Endothelial cell of umbilical vein (primary cell): ENCODE measurements around the gene PRKG1. TPM values are rescaled to one million over a fixed set of nuclear protein-coding genes. Genes with fewer than 3 reads are reported as not detected.

Source experiments
- BruUV-seq: library from RNA; stranded (reverse); fragments of 400-500 nt; replicated peaks from 2 replicates; lab custom pipeline; 2021; lab: Mats Ljungman, UMichigan
- CTCF ChIA-PET: fragments of 300-600, 350-600 bp; sonication (Branson Sonifier 250); formaldehyde crosslinking; loops from one replicate; lab custom pipeline; 2021; ENCODE audit warnings: antibody characterized with exemption, inconsistent platforms; lab: Charles Lee
- POLR2A ChIA-PET: fragments of 300-600, 350-600 bp; sonication (Branson Sonifier 250); formaldehyde crosslinking; loops from one replicate; lab custom pipeline; 2021; ENCODE audit warnings: antibody characterized with exemption, inconsistent platforms; lab: Charles Lee
- DNase-seq: peaks from one replicate; pipeline ENCODE4 v3.0.0-alpha.2; 2011; ENCODE audit warnings: low read depth, low spot score
- FAIRE-seq: peaks from 2 replicates; lab custom pipeline; 2011; peaks lifted over from hg19 to GRCh38; lab: Jason Lieb, UNC
- H2AFZ ChIP-seq: 2 replicates; pipeline ENCODE4 v1.6.0; 2012; ENCODE audit warnings: low read depth, low read length, control low read depth, inconsistent platforms
- H3K27ac ChIP-seq: 2 replicates; pipeline ENCODE4 v1.5.1; 2011; ENCODE audit warnings: low read depth, mild to moderate bottlenecking, control low read depth, low read length, moderate library complexity; ENCODE audit not compliant: insufficient read depth
- H3K27me3 ChIP-seq, 2 experiments: 2 replicates each; pipeline versions ENCODE4 v1.6.0 to v1.6.1; 2011; ENCODE audit warnings: low read length in 2 of 2, mixed read lengths in 1 of 2; ENCODE audit not compliant: control insufficient read depth in 2 of 2, insufficient read depth in 2 of 2
- H3K36me3 ChIP-seq, 2 experiments: 2 replicates in 1 of 2; 3 replicates in 1 of 2; pipeline ENCODE4 v1.5.1; 2011; ENCODE audit warnings: low read length in 2 of 2, mild to moderate bottlenecking in 1 of 2, moderate library complexity in 1 of 2; ENCODE audit not compliant: control insufficient read depth in 2 of 2, insufficient read depth in 2 of 2; ENCODE audit errors: extremely low read depth in 1 of 2
- H3K4me1 ChIP-seq: 3 replicates; pipeline ENCODE4 v1.5.1; 2011; ENCODE audit warnings: mild to moderate bottlenecking, low read length; ENCODE audit not compliant: control insufficient read depth, insufficient read depth; ENCODE audit errors: extremely low read depth
- H3K4me2 ChIP-seq: 2 replicates; pipeline ENCODE4 v1.6.1; 2011; ENCODE audit warnings: low read length, control low read depth, mixed read lengths; ENCODE audit not compliant: insufficient read depth
- H3K4me3 ChIP-seq, 3 experiments: fragments of 200-600 bp in 1 of 3; sonication (generic), shearing (Covaris generic) in 1 of 3; replicated peaks in 1 of 3; 2 replicates each; pipeline ENCODE4 v1.5.1; 2011 to 2016; ENCODE audit warnings: control low read depth in 3 of 3, low read length in 3 of 3, mild to moderate bottlenecking in 2 of 3, inconsistent platforms in 1 of 3, low read depth in 1 of 3, moderate library complexity in 1 of 3; ENCODE audit not compliant: insufficient read depth in 1 of 3
- H3K79me2 ChIP-seq: 2 replicates; pipeline ENCODE4 v1.6.0; 2012; ENCODE audit warnings: low read length, inconsistent platforms; ENCODE audit not compliant: control insufficient read depth, insufficient read depth
- H3K9ac ChIP-seq: replicated peaks from 2 replicates; pipeline ENCODE3; 2011; ENCODE audit warnings: low read length, control low read depth; ENCODE audit not compliant: insufficient read depth; ENCODE audit errors: extremely low read depth
- H3K9me1 ChIP-seq: replicated peaks from 3 replicates; pipeline ENCODE4 v1.6.0; 2011; ENCODE audit warnings: mild to moderate bottlenecking, low read length; ENCODE audit not compliant: control insufficient read depth, insufficient read depth; ENCODE audit errors: extremely low read depth
- H3K9me3 ChIP-seq: replicated peaks from 2 replicates; pipeline ENCODE4 v1.5.1; 2012; ENCODE audit warnings: low read length, inconsistent platforms; ENCODE audit not compliant: control insufficient read depth, insufficient read depth
- H4K20me1 ChIP-seq: replicated peaks from 2 replicates; pipeline ENCODE3; 2011; ENCODE audit warnings: mild to moderate bottlenecking, low read length; ENCODE audit not compliant: control insufficient read depth, insufficient read depth; ENCODE audit errors: extremely low read depth
- EZH2 ChIP-seq: IDR thresholded peaks from 2 replicates; pipeline ENCODE4 v1.6.1; 2012; ENCODE audit warnings: borderline replicate concordance, low read depth, mild to moderate bottlenecking, moderate library complexity, low read length, inconsistent platforms; ENCODE audit not compliant: severe bottlenecking
- GATA2 ChIP-seq: IDR thresholded peaks from 2 replicates; pipeline ENCODE4 v1.7.0; 2011; ENCODE audit warnings: low read depth, mild to moderate bottlenecking, moderate library complexity, mixed read lengths, low read length; ENCODE audit not compliant: insufficient read length, insufficient read depth
- JUN ChIP-seq: IDR thresholded peaks from 2 replicates; pipeline ENCODE4 v1.6.1; 2011; ENCODE audit warnings: borderline replicate concordance, low read depth; ENCODE audit not compliant: insufficient read length, insufficient read depth
- POLR2AphosphoS5 ChIP-seq: IDR thresholded peaks from 2 replicates; pipeline ENCODE4 v1.6.1; 2012; ENCODE audit warnings: low read depth, mild to moderate bottlenecking, control low read depth, low read length, moderate library complexity; ENCODE audit not compliant: insufficient read depth
- dilution Hi-C: fragments of 300-500 bp; cut with MboI; formaldehyde crosslinking; loops from one replicate; pipeline ENCODE4 v1.15.0; 2019; ENCODE audit warnings: low sequenced_read_pairs; ENCODE audit not compliant: extremely low pct_ligation_motif_present
- intact Hi-C: fragments of 100-400 bp; cut with micrococcal nuclease; formaldehyde crosslinking; loops from one replicate; pipeline ENCODE4 v1.10.0; 2022
- polyA plus RNA-seq, 4 experiments: library from polyadenylated mRNA; depleted of rRNA in 3 of 4; stranded (reverse) in 3 of 4; unstranded in 1 of 4; fragments of >200 nt; gene quantifications; 2 replicates each; pipeline versions ENCODE4 v1.2.1 to v1.2.3, GENCODE V29; 2011 to 2012; ENCODE audit warnings: missing spikeins in 1 of 4
- total RNA-seq: library from RNA; stranded (reverse); gene quantifications from 2 replicates; pipeline ENCODE4 v1.2.3, GENCODE V29; 2021

Gene PRKG1
- total and polyA plus RNA-seq, 2 donors (not counting 3 experiments of a cell fraction or from before 2014, with no cell fraction given): 0.01 to 0.18 TPM

DNA sequence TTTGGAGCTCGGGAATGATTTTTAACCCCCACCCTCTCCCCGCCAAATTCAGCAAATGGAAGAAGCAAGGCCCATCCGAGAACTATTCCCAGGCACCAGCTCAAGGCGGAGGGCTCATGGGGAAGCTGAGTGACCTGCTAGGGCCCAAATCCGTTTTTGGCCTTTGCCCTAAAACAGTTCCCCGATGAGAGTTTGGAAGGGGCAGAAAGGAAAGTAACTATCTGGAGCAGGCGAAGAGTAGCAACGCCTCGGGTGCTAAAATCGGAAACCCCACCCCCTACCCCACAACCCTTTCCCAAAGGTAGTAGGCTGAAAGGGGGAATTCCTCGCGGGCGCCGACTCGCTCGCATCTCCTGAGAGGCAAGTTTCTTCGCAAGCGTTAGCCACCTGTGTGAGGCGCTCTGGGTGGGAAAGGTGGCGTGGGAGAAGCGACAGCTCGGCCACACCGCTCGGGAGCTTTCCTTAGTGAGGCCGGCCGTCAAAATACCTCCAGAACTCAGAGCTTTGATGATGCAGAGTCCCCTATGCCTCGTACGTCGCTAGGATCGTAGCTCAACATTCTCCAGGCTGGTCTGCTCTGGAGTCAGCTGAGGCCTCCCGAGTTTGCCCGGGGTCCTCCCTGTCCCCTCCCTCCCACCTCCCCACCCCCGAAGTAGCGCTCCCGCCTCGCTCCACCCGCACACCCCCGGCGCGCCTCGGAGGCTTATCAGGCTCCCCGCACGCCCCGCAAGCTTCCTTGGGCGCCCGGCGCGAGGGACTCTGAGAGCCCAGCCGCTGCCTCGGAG lies 642 bp upstream of the PRKG1 start:
- intact Hi-C loops (no loop called here), dilution Hi-C loops (no loop called here)
- ChIA-PET CTCF (interaction anchor here (0.6 to 3.2 kb wide), 6 partner anchors 9 to 931 kb away, joined by 3 to 15 read pairs (median 3); no protein-coding TSS in a partner anchor), POLR2A (no interaction called here)
- Histone ChIP-seq H3K9ac (peak overlapping the region; percentile 4), H3K36me3 (no peaks in the 10 kb centered on the region), H3K4me3 (peak overlapping the region; percentile 21 to 62 (median 61)), H3K4me2 (peak overlapping the region; percentile 32), H4K20me1 (no peaks in the 10 kb centered on the region), H3K27me3 (peaks cover 22 to 38% of the 10 kb centered on the region in 2 experiments), H3K9me1 (no peaks in the 10 kb centered on the region), H3K4me1 (peaks cover 5% of the 10 kb centered on the region), H2AFZ (peak overlapping the region; percentile 95), H3K9me3 (no peaks in the 10 kb centered on the region), H3K27ac (no peak overlapping the region), H3K79me2 (no peaks in the 10 kb centered on the region)
- FAIRE-seq: no peak
- no peak for DNase-seq
- no TSS peak for BruUV-seq
- peak; percentile 39 for TF ChIP-seq EZH2
- TF ChIP-seq JUN: no peak

GRCh38 chr10:51075043-51075872 lies 971 bp downstream of the PRKG1 start:
- Histone ChIP-seq H3K9me3 (no peaks in the 10 kb centered on the region), H3K27ac (no peak overlapping the region), H3K4me3 (peak overlapping the region; percentile 21 to 62 (median 61)), H3K36me3 (no peaks in the 10 kb centered on the region), H4K20me1 (no peaks in the 10 kb centered on the region), H2AFZ (peak overlapping the region; percentile 95), H3K4me1 (peaks cover 5% of the 10 kb centered on the region), H3K9ac (no peak overlapping the region), H3K79me2 (no peaks in the 10 kb centered on the region), H3K27me3 (peaks cover 28 to 40% of the 10 kb centered on the region in 2 experiments), H3K4me2 (peak overlapping the region; percentile 32), H3K9me1 (no peaks in the 10 kb centered on the region)
- CTCF ChIA-PET: interaction anchor here (1.3 to 3.2 kb wide), 3 partner anchors 11 to 929 kb away, joined by 3 to 15 read pairs (median 14); no protein-coding TSS in a partner anchor
- dilution Hi-C loops (no loop called here), intact Hi-C loops (no loop called here)
- BruUV-seq: no TSS peak
- POLR2A ChIA-PET: no interaction called here
- no peak for TF ChIP-seq POLR2AphosphoS5
- no peak for TF ChIP-seq GATA2
- TF ChIP-seq EZH2: no peak
- FAIRE-seq (no peak), DNase-seq (no peak)
